NCI-H1694 treated with DMSO at 0.1 percent for 48 hours (cell line): ENCODE results near the gene CRAMP1.

Source experiments
- DNase-seq: peaks from one replicate; lab custom pipeline; 2025; lab: John Stamatoyannopoulos, UW

The CRAMP1 gene

DNA sequence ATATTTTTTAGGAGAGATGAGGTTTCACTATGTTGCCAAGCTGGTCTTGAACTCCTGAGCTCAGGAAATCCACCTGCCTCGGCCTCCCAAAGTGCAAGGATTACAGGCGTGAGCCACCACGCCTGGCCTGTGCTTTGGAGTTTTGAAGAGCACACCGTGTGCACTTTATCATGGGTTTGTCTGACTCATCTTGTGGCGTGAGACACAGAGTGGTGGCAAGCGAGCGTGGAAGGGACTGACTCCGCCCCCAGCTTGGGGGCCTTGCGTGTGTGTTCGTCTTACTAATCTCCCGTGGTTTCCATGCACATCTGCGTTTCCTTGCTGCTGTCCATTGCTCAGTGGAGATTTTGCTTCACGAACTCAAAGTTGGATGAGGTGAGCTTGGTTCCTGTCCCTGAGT lies 22.9 kb downstream of the CRAMP1 start:
- no peak for DNase-seq

DNA sequence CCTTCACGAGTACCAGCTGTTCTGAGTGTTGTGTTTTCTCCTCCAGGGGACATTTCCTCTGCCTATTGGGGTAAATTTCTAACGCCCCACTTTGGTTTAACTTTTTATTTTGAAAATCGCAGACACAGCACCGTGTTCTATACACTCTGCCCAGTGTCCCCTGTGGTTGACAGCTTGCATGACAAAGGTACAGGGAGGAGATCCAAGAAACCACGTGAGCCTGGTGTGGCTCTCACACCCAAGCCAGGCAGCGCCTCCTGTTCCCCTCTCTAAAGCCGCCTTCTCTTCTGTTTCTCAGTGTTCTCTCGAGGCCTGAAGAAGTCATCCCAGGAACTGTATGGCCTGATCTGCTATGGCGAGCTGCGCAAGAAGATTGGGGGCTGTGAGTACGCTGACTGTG lies 25.4 kb downstream of the CRAMP1 start:
- DNase-seq = no peak

DNA sequence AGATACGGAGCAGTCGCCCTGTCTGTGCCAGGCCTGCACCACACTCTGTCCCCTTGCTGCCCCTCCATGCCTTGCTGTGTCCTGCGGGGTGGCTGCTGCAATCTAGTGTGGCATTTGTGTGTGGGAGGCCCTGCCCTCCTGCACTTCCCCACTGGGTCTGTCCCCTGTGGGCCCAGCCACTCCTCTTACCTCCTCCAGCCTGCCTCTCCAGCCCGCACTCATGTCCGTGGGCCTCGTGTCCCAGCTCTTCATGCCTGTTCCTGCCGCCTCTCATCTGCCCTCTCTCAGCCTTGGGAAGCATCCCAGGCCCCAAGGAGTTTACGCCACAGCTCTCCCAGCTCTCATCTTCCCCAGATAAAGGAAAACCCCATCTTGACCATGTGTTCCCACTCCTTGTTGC lies 26.6 kb downstream of the CRAMP1 start:
- DNase-seq = no peak

DNA sequence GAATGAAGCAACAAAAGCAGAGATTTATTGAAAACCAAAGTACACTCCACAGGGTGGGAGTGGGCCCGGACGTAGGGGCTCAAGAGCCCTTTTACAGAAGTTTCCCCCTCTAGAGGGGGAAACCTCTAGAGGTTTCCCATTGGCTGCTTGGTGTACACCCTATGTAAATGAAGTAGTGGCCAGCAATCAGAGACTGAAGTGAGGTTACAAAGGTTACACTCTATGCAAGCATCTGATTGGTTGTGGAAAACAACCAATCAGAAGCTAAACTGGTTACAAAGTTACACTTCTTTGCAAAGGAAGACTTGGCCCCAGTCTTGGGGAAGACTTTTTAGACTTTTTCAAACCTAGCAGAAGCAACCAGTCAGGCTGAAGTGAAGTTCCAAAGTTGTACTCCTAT lies 27.1 kb downstream of the CRAMP1 start:
- no peak for DNase-seq

DNA sequence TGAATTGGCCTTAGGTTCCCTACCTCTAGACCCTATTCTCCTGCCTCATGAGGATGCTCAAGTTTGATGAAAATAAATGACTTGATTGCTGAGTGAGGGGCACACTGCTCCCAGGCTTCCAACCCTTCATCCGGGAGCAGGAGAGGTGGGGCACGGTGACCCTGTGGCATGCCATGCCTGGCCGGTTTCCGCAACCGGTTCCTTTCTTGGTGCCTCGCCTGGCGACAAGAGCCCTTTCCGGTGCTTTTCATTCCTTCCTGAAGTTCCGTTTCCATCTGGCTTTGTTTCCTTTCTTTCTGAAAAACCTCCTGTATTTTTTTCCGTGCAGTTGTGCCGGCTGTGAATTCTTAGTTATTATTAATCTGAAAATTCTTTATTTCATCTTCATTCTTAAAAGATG lies 27.7 kb downstream of the CRAMP1 start:
- no peak for DNase-seq

DNA sequence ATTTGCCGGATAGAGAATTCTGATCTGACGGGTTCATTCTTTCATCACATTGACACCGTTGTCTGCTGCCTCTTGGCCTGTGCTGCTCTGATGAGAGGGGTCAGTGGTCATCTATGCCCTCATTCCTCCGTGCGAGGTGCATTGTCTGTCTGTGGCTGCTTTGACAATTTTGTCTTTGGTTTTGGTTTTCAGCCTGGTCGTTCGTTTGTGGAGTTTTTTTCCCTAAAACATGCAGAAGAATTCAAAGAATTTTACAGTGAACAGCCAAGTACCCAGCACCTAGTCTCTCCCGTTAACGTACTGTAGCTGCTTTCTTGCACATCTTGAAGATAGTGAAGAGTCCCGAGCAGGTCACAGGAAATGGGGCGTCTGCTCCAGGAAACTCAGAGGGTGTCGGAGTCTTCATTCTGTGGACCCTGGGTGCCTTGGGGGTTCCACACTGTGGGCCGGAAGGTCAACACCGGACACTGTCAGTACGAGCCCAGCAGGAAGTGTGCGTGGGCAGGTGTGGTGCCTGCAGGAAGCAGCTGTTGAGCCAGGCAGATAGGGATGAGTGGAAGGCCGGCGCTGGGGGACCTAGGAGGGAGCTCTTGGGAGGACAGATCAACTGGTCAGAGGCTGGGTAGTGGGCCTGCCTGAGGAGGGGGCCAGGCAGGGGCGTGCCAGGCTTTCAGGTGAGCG lies 28.2 kb downstream of the CRAMP1 start:
- no peak for DNase-seq

DNA sequence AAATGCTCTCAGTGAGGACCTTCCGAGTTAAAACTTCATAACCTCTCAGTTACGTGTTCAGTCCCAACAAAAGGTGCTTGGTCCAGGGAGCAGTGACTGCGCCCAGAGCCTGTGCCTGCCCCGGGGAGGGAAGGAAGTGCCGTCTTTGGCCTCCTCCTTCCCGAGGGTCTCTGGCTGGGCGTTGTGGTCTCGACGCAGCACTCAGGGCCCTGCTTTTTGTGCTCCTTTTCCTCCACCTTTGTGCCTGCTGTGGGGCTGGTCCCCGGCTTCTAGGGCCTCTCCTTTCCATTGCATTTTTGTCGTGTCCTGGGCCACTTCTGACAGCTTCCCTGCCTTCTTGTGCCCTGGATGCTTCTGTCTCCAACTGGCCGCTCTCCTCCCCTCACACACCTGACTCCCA lies 29.1 kb downstream of the CRAMP1 start:
- no peak for DNase-seq

DNA sequence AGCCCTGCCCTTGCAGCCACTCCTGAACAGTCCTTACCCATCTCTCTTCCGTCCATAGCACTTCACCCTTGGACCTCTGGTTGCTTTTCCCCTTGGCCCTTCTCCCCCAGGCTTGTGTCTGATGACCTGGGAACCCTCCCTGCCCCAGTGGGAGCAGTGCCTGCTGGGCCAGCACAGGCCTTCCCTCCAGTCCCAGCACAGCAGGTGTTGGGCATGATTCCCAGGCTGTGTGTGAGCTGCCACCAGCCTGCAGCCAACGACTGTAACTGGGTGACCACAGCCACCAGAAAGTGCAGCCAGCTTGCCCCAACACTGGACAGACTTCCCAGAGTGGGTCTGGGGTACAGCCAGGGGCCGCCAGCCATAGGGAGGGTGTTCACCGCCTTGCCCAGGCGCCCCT lies 30.0 kb downstream of the CRAMP1 start:
- no peak for DNase-seq

DNA sequence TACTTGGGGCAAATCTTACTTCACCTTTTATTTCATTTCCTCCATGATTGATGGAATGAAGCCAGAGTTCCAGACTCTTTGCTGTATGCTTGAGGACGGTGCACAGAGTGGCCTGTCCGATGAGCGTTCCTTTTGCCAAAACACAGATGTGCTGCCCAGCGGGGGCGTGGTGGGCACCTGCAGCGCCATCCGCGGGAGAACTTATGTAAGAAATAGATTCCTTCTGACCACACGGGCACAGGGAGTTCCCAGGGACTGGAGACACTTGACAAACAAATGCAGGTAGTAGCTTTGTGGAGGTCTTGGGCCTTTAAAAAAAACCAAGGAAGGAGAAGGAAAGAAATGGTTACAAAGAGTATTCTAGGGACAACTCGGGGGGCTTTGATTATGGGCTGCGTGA lies 30.6 kb downstream of the CRAMP1 start:
- no peak for DNase-seq

DNA sequence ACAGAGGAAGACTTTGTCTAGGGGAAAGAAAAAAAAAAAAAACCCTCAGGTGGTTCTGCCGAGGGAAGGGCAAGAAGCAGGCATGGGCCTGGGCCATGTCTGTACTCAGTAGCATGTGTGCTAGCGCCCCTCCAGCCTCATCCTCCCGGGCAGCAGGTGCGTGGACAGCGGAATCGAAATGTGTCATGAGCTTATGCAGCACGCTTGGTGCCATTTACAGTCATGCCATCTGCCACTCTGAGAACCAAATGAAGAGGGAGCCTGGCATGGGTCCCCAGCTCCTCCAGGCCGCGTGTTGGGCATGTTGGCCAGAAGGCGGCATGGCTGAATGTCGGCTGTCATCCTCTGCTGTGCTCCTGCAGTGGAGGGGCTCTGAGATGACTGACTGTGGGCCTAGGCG lies 31.4 kb downstream of the CRAMP1 start:
- DNase-seq = peak; percentile 2

DNA sequence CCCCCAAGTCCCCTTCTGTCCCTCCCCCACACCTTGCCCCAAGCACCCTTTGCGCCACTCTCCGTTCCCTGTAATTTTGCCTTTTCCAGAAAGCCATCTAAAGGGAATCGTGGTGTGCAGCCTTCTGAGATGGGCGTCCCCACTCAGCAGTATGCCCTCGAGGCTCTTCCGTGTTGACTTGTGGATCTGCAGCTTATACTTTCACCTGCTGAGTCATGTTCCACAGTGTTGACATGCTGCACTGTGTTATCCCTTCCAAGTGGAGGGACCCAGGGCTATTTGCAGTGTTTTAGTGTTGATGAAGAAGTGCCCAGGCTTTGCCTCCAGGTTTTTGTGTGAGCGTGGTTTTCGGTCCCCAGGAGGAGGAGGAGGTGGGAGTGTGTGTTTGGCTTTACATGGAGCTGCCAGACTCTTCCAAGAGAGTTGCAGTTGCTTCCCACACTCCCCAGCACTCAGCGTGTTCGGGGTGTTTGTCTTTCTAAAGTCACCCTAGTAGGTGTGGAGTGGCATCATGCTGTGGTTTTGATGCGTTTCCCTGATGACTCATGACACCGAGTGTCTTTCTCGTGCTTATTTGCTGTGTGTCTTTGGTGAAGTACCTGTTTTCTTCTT lies 33.9 kb downstream of the CRAMP1 start:
- DNase-seq = no peak

DNA sequence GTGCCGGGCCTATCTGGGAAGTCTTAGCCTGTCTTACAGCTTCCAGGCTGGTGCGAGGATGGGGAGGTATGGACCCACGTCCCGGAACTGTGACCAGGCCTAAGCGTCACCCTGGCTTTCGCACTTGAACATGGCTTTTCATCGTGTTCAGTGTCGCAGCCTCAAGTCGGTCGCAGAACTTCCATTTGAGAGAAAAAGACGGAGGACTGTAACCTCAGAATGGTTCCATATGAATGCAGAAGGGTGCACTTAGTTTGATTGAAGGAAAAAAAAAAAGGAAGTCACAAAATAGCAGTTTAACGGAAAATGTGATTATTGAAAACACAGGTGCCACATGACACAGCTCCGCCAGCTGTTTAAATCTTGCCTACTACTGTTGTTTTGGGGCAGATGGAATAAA lies 35.7 kb downstream of the CRAMP1 start:
- no peak for DNase-seq

DNA sequence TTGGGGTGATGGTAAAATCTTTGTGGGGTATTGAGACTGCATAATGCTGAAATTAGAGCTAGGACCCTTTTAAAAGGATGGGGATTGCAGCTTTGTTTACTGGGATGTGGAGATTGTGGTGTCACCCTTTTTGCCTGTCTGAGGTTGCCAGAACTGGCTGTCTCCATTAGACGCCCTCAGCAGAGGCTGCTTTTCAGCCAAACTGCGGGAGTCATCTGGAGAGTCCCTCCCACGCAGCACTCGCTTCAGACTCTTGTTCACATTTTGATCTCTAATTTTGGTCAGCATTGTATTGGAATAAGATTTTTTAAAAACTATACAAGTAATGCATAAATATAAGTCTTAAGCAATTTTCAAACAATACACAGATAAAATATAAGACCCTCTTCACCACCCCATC lies 38.0 kb downstream of the CRAMP1 start:
- DNase-seq = no peak

DNA sequence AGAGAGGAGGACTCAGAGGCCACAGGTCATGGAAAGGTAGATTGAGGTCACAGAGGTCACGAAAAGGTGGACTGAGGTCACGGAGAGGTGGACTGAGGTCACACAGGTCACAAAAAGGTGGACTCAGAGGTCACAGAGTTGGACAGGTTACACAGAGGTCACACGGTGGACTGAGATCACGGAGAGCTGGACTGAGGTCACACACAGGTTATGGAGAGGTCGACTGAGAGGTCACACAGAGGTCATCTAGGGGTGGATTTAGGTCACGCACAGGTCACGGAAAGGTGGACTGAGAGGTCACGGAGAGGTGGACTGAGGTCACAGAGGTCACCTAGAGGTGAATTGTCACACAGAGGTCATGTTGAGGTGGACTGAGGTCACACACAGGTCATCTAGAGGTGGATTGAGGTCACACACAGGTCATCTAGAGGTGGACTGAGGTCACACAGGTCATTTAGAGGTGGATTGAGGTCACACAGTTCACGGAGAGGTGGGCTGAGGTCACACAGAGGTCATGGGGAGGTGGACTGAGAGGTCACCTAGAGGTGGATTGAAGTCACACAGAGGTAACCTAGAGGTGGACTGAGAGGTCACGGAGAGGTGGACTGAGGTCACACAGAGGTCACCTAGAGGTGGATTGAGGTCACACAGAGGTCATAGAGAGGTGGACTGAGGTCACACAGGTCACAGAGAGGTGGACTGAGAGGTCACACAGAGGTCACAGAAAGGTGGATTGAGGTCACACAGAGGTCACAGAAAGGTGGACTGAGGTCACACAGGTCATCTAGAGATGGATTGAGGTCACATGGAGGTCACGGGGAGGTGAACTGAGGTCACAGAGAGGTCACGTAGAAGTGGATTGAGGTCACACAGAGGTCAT lies 39.2 kb downstream of the CRAMP1 start:
- DNase-seq = no peak

DNA sequence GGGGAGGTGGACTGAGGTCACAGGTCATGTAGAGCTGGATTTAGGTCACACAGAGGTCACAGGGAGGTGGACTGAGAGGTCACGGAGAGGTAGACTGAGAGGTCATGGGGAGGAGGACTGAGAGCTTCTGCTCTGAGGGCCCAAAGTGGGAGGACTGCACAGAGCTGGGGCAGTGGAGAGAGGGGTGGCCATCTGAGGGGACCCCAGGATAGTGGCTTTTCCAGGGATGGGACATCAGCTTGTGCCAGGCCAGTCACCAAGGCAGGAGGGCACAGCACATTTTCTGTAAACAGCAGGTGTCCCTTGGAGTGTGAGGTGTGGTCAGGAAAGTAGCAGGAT lies 39.8 kb downstream of the CRAMP1 start:
- DNase-seq = no peak

DNA sequence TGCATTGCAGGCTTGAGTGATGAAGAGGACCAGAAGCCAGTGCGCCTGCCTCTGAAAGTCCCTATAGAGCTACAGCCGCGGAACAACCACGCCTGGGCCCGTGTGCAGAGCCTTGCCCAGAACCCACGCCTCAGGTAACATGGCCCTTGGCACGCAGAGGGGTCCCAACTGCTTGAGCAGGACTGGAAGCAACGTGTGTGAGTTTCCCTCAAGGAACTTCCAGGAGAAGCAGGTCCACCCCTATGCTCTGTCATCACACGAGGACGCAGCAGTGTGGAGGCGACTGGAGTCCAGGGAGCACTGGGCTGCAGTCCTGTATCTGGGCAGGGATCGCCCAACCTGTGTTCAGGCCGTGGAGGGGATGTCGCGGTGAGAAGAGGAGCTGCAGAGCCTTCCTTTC lies 40.9 kb downstream of the CRAMP1 start:
- DNase-seq = no peak

DNA sequence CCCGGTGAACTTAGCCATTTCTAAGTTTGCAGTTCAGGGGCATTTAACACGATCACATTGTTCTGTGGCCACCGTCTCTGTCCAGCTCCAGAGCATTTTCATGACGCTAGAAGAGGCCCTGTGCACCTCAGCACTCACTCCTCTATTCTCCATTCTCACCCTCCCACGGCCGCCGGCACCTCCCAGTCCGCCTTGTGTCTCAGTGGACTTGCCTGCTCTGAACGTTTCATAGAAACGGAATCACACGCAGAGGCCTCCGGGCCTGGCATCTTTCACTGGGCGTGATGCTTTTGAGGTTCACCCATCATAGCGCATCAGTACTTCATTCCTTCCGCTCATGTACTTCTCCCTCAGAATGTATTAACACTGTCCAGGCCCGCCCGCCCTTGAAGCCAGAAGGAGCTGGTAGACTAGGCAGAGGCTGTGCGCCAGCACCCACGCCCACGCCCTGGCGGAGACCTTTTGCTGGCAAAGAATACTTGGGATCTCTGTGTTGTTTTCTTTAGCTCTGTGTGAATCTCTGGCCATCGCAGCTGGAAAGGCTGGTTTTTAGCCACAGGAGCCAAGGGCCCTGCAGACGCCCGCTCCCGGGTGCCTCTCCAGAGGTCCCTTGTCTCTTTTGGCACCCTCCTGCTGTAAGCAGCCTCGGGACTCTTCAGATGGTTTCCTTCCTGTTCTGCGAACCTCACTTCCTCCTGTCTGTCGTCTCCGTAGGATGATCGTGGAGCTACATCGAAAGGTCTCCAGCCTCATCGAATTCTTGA lies 42.5 kb downstream of the CRAMP1 start:
- DNase-seq = no peak

DNA sequence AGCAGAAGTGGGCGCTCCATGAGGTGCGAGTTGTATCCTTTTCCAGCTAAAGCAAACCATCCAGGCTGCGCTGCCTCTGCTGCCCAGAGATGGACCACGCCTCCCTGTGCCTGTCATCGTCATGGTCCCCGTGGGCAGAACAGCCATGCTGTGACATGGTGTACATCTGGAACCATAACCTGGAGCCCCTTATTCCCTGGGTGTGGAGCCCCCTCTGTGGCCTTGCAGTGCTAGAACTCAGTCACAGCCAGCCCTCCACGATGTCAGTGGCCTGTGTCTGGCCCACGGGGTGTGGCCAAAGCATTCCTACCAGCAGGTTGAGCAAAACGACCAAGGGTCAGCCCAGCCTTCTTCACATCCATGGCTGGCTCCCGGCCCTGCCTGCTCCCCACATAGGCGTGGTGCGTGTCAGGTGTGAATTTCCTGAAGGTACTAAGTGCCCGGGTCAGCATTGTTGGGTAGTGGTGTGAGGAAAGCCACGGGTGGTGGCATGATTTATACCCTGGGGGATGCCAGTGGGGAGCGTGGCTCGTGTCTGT lies 43.2 kb downstream of the CRAMP1 start:
- DNase-seq = no peak

DNA sequence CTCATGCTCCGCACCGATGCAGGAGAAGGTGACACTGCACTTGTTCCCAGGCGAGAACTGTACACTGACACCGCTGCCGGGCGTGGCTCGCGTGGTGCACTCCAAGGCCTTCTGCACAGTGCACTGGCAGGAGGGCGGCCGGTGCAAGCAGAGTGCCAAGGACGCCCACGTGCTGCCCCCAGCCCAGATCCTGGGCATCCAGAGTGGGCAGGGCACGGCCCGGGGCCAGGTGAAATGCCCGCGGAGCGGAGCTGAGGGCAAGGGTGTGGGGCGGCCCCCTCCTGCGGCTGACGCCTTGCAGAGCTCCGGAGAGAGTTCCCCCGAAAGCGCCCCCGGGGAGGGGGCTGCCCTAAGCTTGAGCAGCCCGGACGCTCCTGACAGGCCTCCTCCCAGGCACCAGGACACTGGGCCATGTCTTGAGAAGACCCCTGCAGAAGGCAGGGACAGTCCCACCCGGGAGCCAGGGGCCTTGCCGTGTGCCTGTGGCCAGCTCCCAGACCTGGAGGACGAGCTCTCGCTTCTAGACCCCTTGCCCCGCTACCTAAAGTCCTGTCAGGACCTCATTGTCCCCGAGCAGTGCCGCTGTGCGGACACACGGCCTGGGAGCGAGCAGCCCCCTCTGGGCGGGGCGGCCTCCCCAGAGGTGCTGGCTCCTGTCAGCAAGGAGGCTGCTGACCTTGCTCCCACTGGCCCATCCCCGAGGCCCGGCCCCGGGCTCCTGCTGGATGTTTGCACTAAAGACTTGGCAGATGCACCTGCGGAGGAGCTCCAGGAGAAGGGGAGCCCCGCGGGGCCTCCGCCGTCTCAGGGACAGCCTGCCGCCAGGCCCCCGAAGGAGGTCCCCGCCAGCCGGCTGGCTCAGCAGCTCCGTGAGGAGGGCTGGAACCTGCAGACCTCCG lies 44.0 kb downstream of the CRAMP1 start:
- DNase-seq = no peak

DNA sequence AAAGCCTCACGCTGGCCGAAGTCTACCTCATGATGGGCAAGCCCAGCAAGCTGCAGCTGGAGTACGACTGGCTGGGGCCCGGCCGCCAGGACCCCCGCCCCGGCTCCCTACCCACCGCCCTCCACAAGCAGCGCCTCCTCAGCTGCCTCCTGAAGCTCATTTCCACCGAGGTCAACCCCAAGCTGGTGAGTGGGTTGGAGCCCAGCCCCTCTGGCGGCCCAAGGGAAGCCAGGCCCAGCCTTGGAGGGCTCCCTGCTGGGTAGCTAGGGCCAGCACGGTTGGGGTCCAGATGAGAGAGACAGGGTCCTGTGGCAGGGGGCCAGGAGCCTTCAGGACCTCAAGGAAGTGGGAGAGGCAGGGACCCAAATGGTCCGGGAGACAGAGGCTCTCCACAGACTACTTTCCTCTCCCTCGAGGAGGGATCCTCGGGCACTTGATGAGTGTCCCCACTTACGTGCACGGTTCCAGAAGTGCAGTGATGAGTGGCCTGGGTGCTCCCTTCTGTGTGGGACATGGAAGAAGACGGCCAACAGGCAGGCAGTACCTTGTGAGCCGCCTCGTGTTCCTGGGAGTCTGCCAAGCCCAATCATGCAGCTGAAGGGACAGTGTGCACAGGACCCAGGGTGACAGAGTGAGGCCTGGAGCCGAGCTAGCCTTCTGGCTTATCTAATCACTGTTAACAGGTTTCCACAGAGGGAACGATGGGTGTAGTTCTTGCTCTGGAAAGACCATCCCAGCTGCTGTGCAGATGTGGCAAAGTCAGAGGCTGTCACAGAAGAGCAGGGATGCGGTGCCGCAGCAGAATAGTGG lies 44.9 kb downstream of the CRAMP1 start:
- no peak for DNase-seq
